Activated CD8-positive, alpha-beta memory T cell treated with anti-CD3 and anti-CD28 coated beads, Interleukin-2, amount 50 U/mL, for 4 hours (primary cell): ENCODE data around the gene C4orf50.
"Not testable (repeated sequence)": the region's sequence is repeated elsewhere in the genome, so short reads cannot be mapped to it uniquely, and the experiment has no call there.

ENCODE experiments used
- DNase-seq: peaks from one replicate; pipeline ENCODE4 v3.0.0-alpha.2; 2020

The C4orf50 gene

DNA sequence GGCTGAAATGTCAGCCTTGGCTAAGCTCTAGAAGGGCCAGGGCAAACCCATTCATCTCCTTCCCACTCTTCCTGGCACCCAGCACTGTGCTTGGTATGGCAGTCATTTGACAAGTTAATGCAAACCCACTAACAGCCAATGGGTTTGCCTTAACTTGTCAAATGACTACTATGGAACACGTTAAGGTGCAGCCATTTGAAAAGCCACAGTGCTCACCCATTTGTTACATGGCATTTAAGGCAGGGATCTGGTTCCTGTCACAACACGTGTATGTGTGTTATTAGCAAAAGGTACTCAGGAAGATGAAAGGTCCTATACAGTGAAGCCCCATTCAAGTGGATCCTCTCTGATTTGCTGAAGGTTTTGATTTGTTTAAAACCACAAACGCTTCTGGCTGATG, 132.5 kb downstream of the C4orf50 start:
- DNase-seq, result no peak

DNA sequence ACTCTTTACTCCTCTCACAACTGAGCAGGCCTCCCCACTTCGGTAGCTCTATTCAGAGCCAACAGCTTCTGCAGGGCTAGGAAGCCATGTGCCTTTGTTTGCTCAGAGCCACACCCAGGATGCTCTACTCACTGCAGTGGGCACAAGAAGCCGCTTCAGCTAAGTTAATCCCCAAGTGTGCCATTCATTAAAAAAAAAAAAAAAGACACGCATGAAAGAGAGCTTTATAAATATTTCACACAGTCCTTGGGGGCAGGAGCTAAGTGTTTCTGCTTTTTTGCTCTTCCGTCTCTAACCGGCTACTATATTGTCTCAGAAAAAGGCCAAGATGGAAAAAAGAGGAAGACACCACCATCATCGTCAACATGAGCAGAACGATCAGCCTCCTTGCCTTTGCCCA, 133.4 kb downstream of the C4orf50 start:
- no peak for DNase-seq

DNA sequence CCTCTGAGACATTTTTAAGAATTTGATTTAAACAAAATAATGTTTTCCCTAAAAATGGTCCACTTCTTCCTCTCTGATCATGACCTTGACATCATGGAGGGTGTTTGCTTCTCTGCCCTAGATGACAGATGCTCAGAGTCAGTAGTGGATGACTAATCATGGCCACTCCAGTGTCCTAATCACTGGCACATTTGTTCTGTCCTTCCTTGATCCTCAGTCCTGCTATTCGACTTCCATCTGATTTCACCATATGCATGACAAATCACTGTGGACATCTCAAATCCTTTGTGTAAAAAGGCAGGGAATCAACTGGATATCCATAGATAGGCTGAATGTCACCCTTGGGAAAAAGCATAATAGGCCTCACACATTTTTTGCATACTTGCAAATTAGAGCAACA, 134.3 kb downstream of the C4orf50 start:
- no peak for DNase-seq

DNA sequence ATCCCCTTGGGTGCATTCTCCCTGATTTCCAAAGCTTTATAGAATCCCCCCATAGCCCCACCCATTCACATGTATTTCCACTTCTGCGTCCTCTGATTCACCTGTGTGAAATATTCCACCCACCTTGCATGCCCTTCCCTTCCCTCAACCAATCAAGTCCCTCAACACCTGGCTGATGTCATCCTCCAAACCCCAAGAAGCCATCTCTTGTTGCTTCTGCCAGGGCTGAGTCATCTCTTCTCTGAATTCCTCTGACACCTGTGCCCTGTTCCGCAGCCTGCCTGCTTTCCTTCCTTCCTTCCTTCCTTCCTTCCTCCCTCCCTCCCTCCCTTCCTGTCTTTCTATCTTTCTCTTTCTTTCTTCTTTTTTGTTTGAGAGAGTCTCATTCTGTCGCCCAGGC, 135.3 kb downstream of the C4orf50 start:
- no peak for DNase-seq

DNA sequence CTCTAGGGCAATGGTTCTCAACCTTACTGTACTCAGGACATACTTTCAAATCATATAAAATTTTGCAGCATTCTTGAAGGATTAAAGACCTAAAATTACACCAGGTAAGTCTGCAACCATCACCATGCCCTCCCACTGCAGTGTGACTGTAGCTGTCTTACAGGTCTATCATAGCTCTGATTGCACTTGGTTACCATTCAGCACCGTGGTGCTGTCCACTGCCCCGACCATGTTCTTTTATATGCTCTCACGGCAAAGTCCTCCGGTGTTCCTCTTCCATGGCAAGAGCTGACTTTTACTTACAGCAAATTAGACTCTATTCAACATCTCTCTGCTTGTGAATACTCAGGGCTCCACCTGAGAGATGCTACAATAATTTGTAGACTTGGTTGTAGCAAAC, 136.9 kb downstream of the C4orf50 start:
- no peak for DNase-seq

DNA sequence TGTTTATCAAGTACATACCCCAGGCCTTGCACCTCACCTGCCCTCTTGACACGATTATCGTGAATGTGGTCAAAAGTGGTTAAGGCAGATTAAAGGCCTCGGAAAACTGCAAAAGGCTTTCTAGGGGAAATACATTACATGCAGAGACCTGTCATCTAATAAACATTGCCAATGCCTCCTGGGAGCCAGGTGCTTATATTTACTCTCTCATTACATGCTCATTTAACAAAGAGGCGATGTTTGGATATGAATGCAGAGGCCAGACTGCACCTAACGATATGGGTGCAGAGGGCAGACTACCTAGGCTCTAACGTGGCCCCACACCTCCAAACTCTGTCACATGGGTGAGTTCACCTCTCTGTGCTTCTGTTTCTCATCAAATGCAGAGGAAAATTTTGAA, 139.9 kb downstream of the C4orf50 start:
- no peak for DNase-seq

DNA sequence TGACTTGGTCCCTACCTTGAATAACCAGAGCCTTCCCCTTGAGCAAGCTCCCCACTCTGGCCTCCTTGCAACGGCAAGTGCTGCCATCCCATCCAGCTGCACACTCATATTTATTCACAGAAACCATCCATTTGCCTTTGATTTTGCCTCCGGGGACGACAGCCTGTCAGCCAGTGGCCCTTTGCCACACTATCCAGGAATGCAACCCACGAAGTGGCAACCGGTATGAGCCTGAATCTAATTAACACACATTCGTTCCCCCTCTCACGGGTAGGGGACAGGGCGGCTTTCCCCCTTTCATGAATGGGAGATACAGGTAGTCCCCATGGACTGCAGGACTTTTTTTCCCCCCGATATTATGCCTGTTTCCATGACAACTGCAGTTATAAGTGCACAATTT, 140.8 kb downstream of the C4orf50 start:
- no peak for DNase-seq

DNA sequence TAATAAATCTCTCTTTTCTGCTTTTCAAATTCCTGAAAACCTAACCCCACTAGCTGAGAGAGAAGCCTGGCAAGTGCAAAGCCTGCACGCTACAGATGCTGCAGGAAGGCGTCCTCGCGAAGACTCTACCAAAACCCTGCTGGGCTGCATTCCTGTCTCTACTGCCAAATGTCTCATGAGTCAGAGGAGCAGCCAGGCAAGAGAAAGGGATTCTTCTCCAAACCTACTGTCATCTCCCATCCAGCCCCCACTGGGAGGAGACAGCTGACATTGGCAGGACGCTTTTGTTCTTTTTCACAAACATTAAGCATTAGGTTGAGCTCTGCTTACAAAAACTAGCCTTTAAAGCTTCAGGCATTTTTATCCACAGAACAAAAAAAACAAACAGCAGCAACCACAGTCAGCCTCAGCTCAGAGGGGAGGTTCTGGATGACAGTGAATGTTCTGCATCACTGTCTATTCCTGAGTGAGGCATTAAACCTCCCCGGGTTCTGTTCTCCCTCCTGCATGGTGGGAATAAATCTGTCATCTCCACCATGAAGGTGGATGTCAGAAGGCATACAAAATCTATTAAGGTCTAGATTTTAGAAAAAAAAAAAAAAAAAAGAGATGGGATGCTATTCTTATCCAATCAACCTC, 143.3 kb downstream of the C4orf50 start:
- no peak for DNase-seq

DNA sequence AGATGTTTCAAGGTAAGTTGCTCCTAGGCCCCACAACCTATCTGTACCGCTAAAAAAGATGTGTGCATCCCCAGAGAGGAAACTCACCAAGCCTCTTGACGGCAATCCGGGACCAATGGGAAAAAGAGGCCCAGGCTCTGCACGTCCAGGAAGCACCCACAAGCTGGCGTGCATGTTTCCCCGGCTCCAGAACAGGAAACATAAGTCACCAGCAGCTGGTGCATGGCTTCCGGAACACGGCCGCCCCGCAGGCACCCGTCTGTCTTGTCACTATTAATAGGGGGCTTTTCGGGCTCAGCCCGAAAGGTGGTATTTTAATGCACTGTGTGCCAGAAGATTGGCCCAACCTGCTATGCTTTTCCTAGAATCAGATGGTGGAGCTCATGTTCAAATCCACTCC, 147.5 kb downstream of the C4orf50 start:
- DNase-seq, result no peak

DNA sequence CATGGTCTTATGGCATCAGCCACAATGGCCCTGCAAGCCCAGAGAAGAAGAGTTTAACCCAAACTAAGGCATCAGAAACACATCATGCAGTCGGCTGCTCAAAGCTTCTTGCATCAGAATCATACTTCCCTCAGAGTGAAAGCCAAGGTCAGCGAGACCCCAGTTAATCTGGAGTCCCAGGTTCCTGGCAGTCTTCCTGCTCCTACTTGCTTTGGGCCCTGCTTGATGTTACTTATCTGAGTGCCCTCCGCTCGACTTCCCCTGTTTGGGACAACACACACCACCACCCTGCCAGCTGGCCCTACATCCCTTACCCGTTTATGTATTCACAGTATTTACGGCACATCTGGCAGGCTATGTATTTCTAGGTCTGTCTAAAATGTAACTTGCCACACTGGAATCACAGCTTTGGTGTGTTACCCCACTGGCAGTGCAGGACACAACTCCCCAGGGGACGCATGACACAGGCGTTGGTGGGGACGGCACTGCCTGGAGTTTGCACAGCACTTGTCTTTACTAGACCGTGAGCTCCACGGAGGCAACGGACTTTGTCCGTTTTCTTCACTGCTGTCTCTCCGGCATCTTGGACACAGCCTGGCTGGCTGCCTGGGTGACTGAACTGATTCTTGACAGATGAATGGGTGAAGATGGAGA, 148.1 kb downstream of the C4orf50 start:
- DNase-seq, result no peak

DNA sequence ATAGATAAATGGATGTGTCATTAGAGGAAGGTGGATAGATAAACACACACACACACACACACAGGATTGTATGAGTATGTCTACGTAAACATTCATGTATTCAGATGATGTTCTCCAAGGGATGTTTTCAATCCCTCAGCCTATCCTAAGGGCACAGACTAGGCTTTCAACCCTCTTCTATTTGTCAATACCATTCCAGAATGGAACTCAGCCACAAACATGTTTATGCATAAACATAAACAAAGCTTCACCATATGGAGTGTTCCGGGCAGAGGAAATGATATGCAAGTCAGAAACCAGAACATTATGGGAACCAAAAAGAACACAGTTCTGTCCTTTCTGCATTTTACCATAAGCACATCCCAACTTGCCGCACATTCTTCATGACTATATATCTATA, 150.4 kb downstream of the C4orf50 start:
- DNase-seq, result no peak

DNA sequence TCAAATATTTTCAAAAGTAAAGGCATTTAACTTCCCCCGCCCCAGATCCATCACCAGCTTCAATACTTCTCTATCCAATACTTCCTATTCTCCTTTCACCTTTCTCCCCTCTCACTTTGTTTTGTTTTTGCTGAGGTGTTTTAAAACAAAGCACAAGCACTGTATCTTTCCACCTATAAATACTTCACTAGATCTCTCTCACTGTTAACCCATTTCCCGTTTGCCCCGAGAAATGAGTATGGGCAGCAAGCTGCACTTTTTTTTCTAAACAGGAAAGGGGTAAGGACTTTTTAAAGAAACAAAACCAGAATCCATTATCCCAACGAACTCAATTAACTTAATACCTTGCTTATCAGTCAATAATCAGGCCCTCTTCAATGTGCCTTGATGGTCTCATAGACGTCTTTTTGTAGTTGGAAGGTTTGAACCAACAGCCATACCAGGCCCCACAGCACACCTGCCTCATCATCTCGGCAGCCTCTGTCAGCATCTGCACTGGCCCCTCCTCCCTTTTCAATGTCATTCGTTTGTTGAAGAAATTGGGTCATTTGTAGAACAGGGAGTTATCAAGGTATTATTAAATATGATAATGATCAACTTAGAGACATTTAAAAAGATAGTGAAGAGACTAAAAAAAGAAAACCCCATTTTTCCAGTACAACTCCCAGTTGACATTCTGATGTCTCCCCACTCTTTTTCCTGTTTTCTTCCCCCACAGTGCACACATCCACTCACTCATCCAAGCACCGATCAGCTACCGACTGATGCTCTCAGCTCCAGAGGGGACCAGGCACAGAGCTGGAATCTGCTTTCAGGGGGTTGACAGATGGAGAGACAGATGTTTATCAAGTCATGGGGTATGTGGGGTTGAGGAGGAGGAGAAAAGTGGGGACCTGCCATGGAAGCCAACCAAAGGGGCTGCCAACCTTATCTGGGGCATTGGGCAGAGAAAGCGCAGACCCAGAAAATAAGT, 151.1 kb downstream of the C4orf50 start:
- DNase-seq, result no peak

DNA sequence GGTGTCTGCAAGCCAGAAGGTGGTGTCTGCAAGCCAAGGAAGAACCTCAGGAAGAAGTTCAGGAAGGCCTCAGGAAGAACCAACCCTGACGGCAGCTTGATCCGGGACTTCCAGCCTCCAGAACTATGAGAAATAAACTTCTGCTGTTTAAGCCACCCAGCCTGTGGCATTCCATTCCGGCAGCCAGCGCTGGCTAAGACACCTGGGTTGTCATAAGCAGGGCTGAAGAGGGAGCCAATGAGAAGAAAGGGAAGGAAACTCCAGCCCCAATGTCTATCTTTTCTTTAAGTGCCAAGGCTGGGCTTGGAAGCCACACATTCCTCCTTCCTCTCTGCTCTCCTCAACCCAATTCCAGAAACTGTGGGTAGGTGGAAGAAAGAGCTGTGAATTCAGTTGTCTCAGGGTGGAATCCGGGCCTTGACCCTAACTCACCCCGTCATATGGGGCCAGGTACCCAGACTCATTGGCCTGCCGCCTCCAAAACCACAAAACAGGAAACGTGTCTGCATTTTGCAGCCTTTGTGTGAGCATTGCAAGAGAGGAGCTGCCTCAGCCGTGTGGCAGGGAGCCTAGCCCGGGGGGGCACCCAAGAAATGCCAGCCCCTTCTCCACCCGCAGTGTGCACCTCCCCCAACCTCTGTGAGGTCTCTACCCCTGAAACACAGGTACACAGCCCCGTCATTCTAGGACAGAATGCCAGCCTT, 152.2 kb downstream of the C4orf50 start:
- no peak for DNase-seq

DNA sequence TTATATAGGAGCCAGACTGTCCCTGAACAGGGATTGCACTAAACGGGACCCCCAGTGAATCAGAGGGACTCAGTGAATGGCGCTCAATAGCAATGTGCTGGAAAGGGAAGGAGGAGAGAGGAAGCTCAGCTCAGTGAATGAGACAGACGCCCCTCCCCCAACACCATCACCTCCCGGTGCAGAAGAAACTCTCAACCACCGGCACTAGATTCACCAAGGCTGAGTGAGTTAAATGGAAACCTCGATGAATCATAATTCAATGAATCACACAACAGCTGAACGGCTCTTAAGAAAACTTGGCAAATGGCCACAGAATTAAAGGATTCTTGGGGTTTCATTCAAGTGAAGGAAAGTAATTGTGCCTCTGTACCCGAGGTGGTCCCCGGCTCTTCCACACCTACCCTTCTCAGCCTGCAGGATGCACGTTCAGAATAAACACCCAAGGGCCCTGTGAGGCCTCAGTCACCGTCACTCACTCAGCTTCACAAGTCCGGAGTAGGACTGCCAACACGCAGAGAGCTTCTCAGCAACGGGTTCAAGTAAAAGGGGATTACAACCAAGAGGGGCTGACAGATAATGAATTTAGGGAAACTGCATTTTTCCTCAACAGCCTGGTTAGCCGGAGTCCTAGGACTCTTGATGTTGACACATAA, 154.6 kb downstream of the C4orf50 start:
- DNase-seq, result no peak

DNA sequence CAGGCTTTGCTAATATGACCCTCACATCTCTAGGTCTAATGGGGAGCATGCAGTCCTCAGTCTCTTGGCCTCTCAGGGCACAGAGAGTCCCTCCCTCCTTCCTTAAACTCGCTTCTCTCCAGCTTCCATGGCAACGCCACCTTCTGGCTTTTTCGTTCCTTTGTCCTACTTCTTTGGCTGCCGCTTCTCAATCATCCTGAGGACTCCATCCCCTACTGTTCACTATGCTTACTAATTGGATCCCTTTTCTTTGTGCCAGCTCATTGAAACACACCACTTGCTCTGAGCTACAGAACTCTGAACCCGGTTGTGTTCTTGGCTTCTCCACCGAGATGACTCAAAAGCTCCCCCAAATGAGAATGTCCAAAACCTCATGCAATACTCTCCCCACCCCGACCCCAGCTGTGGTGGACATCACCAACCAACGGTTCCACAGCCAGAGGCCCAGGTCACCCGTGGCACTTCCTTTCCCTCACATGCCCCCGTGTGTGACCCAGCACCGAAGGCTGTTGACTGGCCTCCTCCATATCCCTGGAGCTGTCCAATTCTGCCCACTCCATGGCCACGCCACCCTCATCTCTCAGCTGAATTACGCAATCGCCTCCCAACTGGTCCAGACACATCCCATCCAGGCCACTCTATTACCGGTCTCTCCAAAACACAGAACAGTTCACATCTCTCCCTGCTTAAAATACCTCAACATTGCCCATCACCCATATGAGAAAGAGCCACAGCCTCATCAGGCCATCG, 160.0 kb downstream of the C4orf50 start:
- no peak for DNase-seq

DNA sequence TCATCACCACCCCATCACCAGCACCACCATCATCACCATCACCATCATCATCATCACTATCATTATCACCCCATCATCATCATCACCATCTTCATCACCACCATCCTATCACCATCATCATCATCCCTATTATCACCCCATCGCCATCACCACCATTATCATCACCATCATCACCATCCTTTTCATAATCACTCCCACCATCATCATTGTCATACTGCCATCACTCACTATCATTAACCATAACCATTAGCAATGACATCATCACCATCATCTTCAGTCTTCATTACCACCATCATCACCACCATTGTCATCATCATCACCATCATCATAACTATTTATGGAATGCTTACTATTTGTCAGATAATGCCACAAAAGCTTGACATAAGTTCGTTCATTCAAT, 161.0 kb downstream of the C4orf50 start:
- DNase-seq, result no peak

DNA sequence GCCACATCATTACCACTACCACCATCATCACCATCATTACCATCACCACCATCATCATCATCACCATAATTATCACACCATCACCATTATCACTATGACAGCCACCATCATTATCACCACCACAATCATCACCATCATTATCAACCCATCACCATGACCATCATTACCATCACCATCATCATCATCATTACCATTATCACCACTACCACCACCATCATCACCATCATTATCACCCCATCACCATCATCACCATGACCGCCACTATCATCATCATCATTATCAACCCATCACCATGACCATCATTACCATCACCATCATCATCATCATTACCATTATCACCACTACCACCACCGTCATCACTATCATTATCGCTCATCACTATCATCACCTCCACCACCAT, 161.9 kb downstream of the C4orf50 start:
- DNase-seq, result not testable (repeated sequence)

DNA sequence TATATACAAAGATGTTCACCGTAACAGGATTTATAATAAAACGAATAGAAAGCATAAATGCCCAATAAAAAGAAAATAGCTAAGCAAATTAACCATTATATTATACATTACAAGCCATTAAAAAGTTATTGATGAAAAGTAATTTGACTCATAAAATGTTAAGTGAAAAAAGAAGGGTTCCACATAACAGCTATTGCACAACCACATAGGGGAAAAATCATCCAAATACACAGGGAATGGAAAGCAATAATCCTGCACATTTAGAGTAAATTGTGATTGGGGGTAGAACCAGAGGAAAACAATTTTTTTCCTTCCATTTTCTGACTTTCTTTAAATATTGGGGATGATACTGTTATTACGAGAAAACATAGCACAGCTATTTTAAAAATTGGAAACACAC, 163.3 kb downstream of the C4orf50 start:
- no peak for DNase-seq

DNA sequence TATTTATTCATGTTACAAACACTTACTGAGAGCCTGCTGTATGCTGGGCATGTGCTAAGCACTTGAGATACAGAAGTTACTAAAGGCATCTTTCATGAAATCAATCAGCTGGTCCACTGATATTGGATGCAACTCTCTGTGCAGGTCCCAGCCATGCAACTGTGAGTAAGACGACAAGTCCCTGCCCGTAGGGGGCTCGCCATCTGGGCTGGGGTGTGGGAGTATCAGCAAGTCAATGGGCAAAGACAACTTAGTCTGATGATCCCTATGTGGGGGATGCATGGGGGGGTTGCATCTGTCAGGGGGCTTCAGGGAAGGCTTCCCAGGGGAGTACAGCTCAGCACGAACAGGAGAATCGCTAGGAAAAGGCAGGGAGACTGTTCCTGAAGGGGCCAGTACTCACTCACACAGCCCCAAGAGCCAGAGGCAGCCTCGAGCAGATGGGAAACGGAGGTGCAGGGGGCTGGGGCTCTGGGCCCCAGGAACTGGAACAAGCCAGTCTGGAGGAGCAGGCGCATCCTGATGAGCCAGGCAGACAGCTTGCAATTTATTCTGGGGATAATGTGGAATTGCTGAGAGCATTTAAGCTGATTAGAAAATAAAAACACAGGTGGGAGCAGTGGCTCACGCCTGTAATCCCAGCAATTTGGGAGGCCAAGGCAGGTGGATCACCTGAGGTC, 165.6 kb downstream of the C4orf50 start:
- no peak for DNase-seq

DNA sequence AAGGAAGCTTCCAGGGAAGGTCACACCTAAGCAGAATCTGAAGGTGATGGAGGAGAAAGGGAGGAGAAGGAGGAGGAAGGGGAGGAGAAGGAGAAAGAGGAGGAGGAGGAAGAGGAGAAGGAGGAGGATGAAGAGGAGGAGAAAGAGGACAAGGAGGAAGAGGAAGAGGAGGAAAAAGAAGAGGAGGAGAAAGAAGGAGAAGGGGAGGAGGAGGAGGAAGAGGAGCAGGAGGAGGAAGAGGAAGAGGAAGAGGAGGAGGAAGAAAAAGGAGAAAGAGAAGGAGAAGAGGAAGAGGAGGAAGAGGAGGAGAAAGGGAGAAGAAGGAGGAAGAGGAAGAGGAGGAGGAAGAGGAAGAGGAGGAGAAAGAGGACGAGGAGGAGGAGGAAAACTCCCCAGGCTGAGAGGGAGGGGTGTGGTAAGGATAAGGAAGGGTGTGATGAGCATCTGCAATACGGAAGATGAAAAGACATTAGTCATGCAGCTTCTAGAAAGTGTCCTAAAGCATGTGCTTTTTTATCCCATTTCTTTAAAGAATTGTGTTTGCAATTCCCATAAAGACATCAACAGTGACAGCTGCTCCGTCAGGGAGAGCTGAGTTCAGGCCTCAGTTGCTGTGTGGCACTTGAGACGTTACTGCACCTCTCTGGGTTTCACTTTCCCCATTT, 166.5 kb downstream of the C4orf50 start:
- DNase-seq, result no peak
